Stomach (tissue), 4 donors: ENCODE data around the gene METTL21C.

Source experiments
- EP300 ChIP-seq: sonication (generic); formaldehyde crosslinking; IDR thresholded peaks from one replicate; pipeline ENCODE4 v1.6.1; 2017; ENCODE audit warnings: antibody characterized with exemption
- POLR2A ChIP-seq, 4 donors: fragments of 450-650 bp; IDR thresholded peaks; one replicate each; pipeline ENCODE4 v1.6.1; 2016; ENCODE audit warnings: antibody characterized with exemption in 4 of 4, control low read depth in 2 of 4, mild to moderate bottlenecking in 1 of 4, moderate library complexity in 1 of 4
- TF ChIP-seq, protein P1 (sequence below), 7 experiments: fragments of 450-650 bp in 4 of 7; fragments of 200-600 bp in 3 of 7; sonication (generic) in 3 of 7; IDR thresholded peaks; one replicate each; pipeline ENCODE4 v1.5.1; 2016 to 2019; ENCODE audit warnings: antibody characterized with exemption in 7 of 7, control low read depth in 2 of 7, mild to moderate bottlenecking in 1 of 7

- TF ChIP-seq, protein P1, sequence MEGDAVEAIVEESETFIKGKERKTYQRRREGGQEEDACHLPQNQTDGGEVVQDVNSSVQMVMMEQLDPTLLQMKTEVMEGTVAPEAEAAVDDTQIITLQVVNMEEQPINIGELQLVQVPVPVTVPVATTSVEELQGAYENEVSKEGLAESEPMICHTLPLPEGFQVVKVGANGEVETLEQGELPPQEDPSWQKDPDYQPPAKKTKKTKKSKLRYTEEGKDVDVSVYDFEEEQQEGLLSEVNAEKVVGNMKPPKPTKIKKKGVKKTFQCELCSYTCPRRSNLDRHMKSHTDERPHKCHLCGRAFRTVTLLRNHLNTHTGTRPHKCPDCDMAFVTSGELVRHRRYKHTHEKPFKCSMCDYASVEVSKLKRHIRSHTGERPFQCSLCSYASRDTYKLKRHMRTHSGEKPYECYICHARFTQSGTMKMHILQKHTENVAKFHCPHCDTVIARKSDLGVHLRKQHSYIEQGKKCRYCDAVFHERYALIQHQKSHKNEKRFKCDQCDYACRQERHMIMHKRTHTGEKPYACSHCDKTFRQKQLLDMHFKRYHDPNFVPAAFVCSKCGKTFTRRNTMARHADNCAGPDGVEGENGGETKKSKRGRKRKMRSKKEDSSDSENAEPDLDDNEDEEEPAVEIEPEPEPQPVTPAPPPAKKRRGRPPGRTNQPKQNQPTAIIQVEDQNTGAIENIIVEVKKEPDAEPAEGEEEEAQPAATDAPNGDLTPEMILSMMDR (IDR thresholded peaks at IDR 0.05) = no peak
- TF ChIP-seq EP300 = no peak
- no peak for TF ChIP-seq POLR2A (IDR thresholded peaks at IDR 0.05)
Observed at GRCh38 chr13:102651892-102652291, 43.0 kb downstream of the METTL21C start.
